Suppressor macrophage treated with lipopolysaccharide for 4 hours (primary cell): ENCODE measurements around the gene RABAC1.

Source experiments
- DNase-seq: peaks from one replicate; pipeline ENCODE4 v3.0.0-alpha.2; 2020

The RABAC1 gene

GRCh38 chr19:41913538-41914423 is 45.3 kb downstream of the RABAC1 start:
- no peak for DNase-seq

- no peak for DNase-seq
Observed at GRCh38 chr19:41912899-41913537, 46.1 kb downstream of the RABAC1 start.

GRCh38 chr19:41911889-41912731 is 47.0 kb downstream of the RABAC1 start:
- DNase-seq = no peak

- no peak for DNase-seq
Observed at GRCh38 chr19:41910992-41911888, 47.9 kb downstream of the RABAC1 start.

- no peak for DNase-seq
Observed at GRCh38 chr19:41910240-41910991, 48.7 kb downstream of the RABAC1 start.

GRCh38 chr19:41909706-41910105 is 49.4 kb downstream of the RABAC1 start:
- DNase-seq = no peak

GRCh38 chr19:41908724-41909464 is 50.2 kb downstream of the RABAC1 start:
- no peak for DNase-seq

- DNase-seq = no peak
Observed at GRCh38 chr19:41907994-41908615, 51.0 kb downstream of the RABAC1 start.

GRCh38 chr19:41906916-41907680 is 52.0 kb downstream of the RABAC1 start:
- DNase-seq = no peak
